K562 (cell line): ENCODE data around the gene MAP4K4. TPM values are rescaled to one million over a fixed set of nuclear protein-coding genes. Genes with fewer than 3 reads are reported as not detected.

ENCODE experiments used
- ATAC-seq: fragments of 200-7000 bp; cut with Tn5 transposase; 3 replicates; pipeline ENCODE4 v1.9.1; 2020; ENCODE audit warnings: moderate library complexity
- BruUV-seq: library from RNA; stranded (reverse); fragments of 400-500 nt; replicated peaks from 2 replicates; lab custom pipeline; 2021; lab: Mats Ljungman, UMichigan
- CTCF ChIA-PET: fragments of 300-600 bp; formaldehyde crosslinking; extraction: SDS; loops from one replicate; lab custom pipeline; 2021; ENCODE audit warnings: low intra/inter-chr PET ratio; lab: Yijun Ruan, JAX
- POLR2A ChIA-PET: fragments of 300-600, 350-650 bp; sonication (Branson Sonifier 250); formaldehyde crosslinking; extraction: SDS; loops from one replicate; lab custom pipeline; 2021; ENCODE audit warnings: antibody characterized with exemption, inconsistent platforms; lab: Yijun Ruan, JAX
- DNase-seq, 4 experiments: peaks; one replicate each; pipeline versions ENCODE4 v3.0.0 to v3.0.0-alpha.2; 2011 to 2018; ENCODE audit warnings: low spot score in 3 of 4, mixed read lengths in 3 of 4; ENCODE audit errors: extremely low read depth in 1 of 4
- FAIRE-seq: peaks from 2 replicates; lab custom pipeline; 2011; peaks lifted over from hg19 to GRCh38; lab: Jason Lieb, UNC
- H2AFZ ChIP-seq: 2 replicates; pipeline ENCODE4 v1.6.0; 2011; ENCODE audit warnings: low read depth, low read length, control low read depth, inconsistent platforms
- H3K27ac ChIP-seq: fragments of 200-600 bp; 3 replicates; pipeline ENCODE4 v1.8.0; 2011; ENCODE audit warnings: low read depth, mild to moderate bottlenecking, control low read depth, inconsistent platforms, low read length, moderate library complexity, mixed read lengths; ENCODE audit errors: extremely low read depth
- H3K27me3 ChIP-seq, 2 experiments: fragments of 300-600 bp in 1 of 2; 2 replicates in 1 of 2; 3 replicates in 1 of 2; pipeline versions ENCODE4 v1.6.0 to v1.8.0; 2011; ENCODE audit warnings: inconsistent platforms in 2 of 2, low read length in 2 of 2, mild to moderate bottlenecking in 1 of 2, mixed read lengths in 1 of 2, moderate library complexity in 1 of 2; ENCODE audit not compliant: control insufficient read depth in 2 of 2, insufficient read depth in 2 of 2
- H3K36me3 ChIP-seq: fragments of 300-600 bp; 3 replicates; pipeline ENCODE4 v1.8.0; 2011; ENCODE audit warnings: mild to moderate bottlenecking, low read length, inconsistent platforms; ENCODE audit not compliant: control insufficient read depth, insufficient read depth
- H3K4me1 ChIP-seq, 2 experiments: fragments of 200-600 bp in 1 of 2; replicated peaks in 1 of 2; 2 replicates in 1 of 2; 3 replicates in 1 of 2; pipeline versions ENCODE4 v1.5.1 to v1.8.0; 2011; ENCODE audit warnings: inconsistent platforms in 2 of 2, low read length in 2 of 2, mild to moderate bottlenecking in 1 of 2, mixed read lengths in 1 of 2, moderate library complexity in 1 of 2; ENCODE audit not compliant: control insufficient read depth in 2 of 2, insufficient read depth in 2 of 2
- H3K4me2 ChIP-seq: 2 replicates; pipeline ENCODE4 v1.6.1; 2011; ENCODE audit warnings: low read length, control low read depth, inconsistent platforms, mixed read lengths; ENCODE audit not compliant: insufficient read depth
- H3K4me3 ChIP-seq: fragments of 200-600 bp; sonication (generic), shearing (Covaris generic); 2 replicates; pipeline ENCODE4 v1.5.1; 2016; ENCODE audit warnings: control low read depth, inconsistent platforms
- H3K79me2 ChIP-seq: fragments of 200-600 bp; 3 replicates; pipeline ENCODE4 v1.8.0; 2011; ENCODE audit warnings: low read length, inconsistent platforms; ENCODE audit not compliant: control insufficient read depth, insufficient read depth
- H3K9ac ChIP-seq, 2 experiments: 2 replicates each; pipeline versions ENCODE4 v1.6.0 to v1.6.1; 2011; ENCODE audit warnings: low read depth in 2 of 2, low read length in 2 of 2, control low read depth in 1 of 2, inconsistent platforms in 1 of 2, mild to moderate bottlenecking in 1 of 2, mixed read lengths in 1 of 2; ENCODE audit not compliant: insufficient read depth in 1 of 2
- H3K9me1 ChIP-seq: one replicate; pipeline ENCODE4 v1.6.0; 2011; ENCODE audit warnings: inconsistent platforms, mild to moderate bottlenecking, low read length, moderate library complexity; ENCODE audit not compliant: control insufficient read depth, insufficient read depth
- H3K9me3 ChIP-seq: replicated peaks from 2 replicates; pipeline ENCODE4 v1.5.1; 2011; ENCODE audit warnings: low read depth, low read length, inconsistent platforms; ENCODE audit not compliant: control insufficient read depth, insufficient read depth
- H4K20me1 ChIP-seq: replicated peaks from 2 replicates; pipeline ENCODE4 v1.6.1; 2011; ENCODE audit warnings: low read length, inconsistent platforms, mixed read lengths; ENCODE audit not compliant: control insufficient read depth, insufficient read depth
- HNRNPH1 ChIP-seq: fragments of 200-400 bp; formaldehyde crosslinking; optimal IDR thresholded peaks from 2 replicates; pipeline ENCODE3; 2017; ENCODE audit warnings: low read depth, mild to moderate bottlenecking, low read length, moderate library complexity
- NFIC ChIP-seq: fragments of 450-650 bp; IDR thresholded peaks from 2 replicates; pipeline ENCODE4 v1.6.1; 2017; ENCODE audit warnings: mild to moderate bottlenecking, inconsistent platforms
- PKNOX1 ChIP-seq: fragments of 450-650 bp; IDR thresholded peaks from 2 replicates; pipeline ENCODE4 v1.6.1; 2016
- ZBTB40 ChIP-seq, 2 experiments: fragments of 450-650 bp in 1 of 2; sonication (generic) in 1 of 2; formaldehyde crosslinking in 1 of 2; IDR thresholded peaks; 2 replicates each; pipeline versions ENCODE4 v1.7.1 to v1.9.0; 2016 to 2022; ENCODE audit warnings: inconsistent platforms in 1 of 2, mild to moderate bottlenecking in 1 of 2, missing genetic modification reagents in 1 of 2
- ZKSCAN1 ChIP-seq: fragments of 150-350 bp; IDR thresholded peaks from 2 replicates; pipeline ENCODE4 v1.6.1; 2016; ENCODE audit warnings: low read depth, low read length
- ZNF253 ChIP-seq: fragments of 250-450 bp; sonication (Bioruptor Pico); conservative IDR thresholded peaks from 2 replicates; pipeline ENCODE4 v1.6.1; 2021; ENCODE audit warnings: mild to moderate bottlenecking
- ZNF79 ChIP-seq: fragments of 250-450 bp; sonication (Bioruptor Pico); IDR thresholded peaks from 2 replicates; pipeline ENCODE4 v1.4.0; 2020; ENCODE audit warnings: low read depth, mild to moderate bottlenecking, moderate library complexity
- WGBS: fragments of 100-300 bp; shearing (Covaris generic); methylation state at CpG from one replicate; pipeline ENCODE4 v1.1.6; 2016; ENCODE audit warnings: low coverage, mixed read lengths; ENCODE audit not compliant: insufficient coverage; ENCODE audit errors: missing lambda C conversion rate; 5-methylcytosine and 5-hydroxymethylcytosine counted together
- in situ Hi-C: fragments of 300-500 bp; cut with MboI; formaldehyde crosslinking; loops from 4 replicates; pipeline ENCODE4 v1.15.0; 2018; ENCODE audit warnings: inconsistent platforms, mixed read lengths
- intact Hi-C: fragments of 100-400 bp; cut with micrococcal nuclease; formaldehyde crosslinking; loops from 2 replicates; pipeline ENCODE4 v1.14.2; 2022
- polyA plus RNA-seq, 8 experiments: library from polyadenylated mRNA; depleted of rRNA in 4 of 8; stranded (reverse) in 5 of 8; unstranded in 3 of 8; fragments of >200 nt; fragmentation: Nextera tagmentation in 2 of 8; fragmentation: Illumina TruSeq in 1 of 8; extraction: Ambion mirVana in 2 of 8; extraction: Trizol in 1 of 8; gene quantifications; 2 replicates each; pipeline versions ENCODE4 v1.2.1 to v1.2.3, GENCODE V29; 2011 to 2014; ENCODE audit warnings: inconsistent platforms in 1 of 8, missing spikeins in 1 of 8
- total RNA-seq, 7 experiments: library from RNA; depleted of rRNA in 6 of 7; stranded (reverse); fragments of >200 nt in 6 of 7; fragmentation: Illumina TruSeq in 2 of 7; extraction: Trizol in 2 of 7; gene quantifications; 2 replicates each; pipeline versions ENCODE4 v1.2.1 to v1.2.3, GENCODE V29; 2011 to 2021; ENCODE audit warnings: low replicate concordance in 1 of 7
- TF ChIP-seq, protein P1 (sequence below): fragments of 450-650 bp; conservative IDR thresholded peaks from 2 replicates; pipeline ENCODE4 v1.6.1; 2016; ENCODE audit warnings: missing genetic modification characterization, low read depth, mild to moderate bottlenecking, control low read depth, missing compliant biosample characterization

The MAP4K4 gene
- total and polyA plus RNA-seq, 9 of the 15 experiments (the other 6 are each of a cell fraction or from before 2014, with no cell fraction given), result 7.6 to 76.4 (median 50.6) TPM

- TF ChIP-seq PKNOX1 (no peak), ZKSCAN1 (no peak), ZNF79 (CRISPR knock-in tag) (no peak), ZNF253 (CRISPR knock-in tag) (no peak)
- TF ChIP-seq, protein P1, sequence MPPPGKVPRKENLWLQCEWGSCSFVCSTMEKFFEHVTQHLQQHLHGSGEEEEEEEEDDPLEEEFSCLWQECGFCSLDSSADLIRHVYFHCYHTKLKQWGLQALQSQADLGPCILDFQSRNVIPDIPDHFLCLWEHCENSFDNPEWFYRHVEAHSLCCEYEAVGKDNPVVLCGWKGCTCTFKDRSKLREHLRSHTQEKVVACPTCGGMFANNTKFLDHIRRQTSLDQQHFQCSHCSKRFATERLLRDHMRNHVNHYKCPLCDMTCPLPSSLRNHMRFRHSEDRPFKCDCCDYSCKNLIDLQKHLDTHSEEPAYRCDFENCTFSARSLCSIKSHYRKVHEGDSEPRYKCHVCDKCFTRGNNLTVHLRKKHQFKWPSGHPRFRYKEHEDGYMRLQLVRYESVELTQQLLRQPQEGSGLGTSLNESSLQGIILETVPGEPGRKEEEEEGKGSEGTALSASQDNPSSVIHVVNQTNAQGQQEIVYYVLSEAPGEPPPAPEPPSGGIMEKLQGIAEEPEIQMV (tag), result no peak
- TF ChIP-seq, all 486 proteins: peak for 0
These were observed 21.0 kb downstream of the MAP4K4 start (continued) for GRCh38 chr2:101718479-101718878.

- POLR2A ChIA-PET, result interaction anchor here (1.0 to 2.6 kb wide), 2 partner anchors 20 to 22 kb away, joined by 3 to 11 read pairs; no protein-coding TSS in a partner anchor
- Histone ChIP-seq H3K27me3 (no peaks in the 10 kb centered on the region), H3K4me1 (peaks cover 3 to 4% of the 10 kb centered on the region in 2 experiments; a peak in 3 of 5 replicates)
- TF ChIP-seq NFIC (no peak), HNRNPH1 (no peak), ZBTB40 (IDR thresholded peaks at IDR 0.05) (no peak), ZBTB40 (CRISPR knock-in tag; IDR thresholded peaks at IDR 0.05) (no peak)
These were observed 21.6 kb downstream of the MAP4K4 start for GRCh38 chr2:101718993-101719571.

More at GRCh38 chr2:101718993-101719571, 21.6 kb downstream of the MAP4K4 start:
- peaks cover 77% of the 10 kb centered on the region for H3K79me2 ChIP-seq
- DNase-seq, result no peak
- H3K4me3 ChIP-seq, result no peak overlapping the region
- peaks cover 8% of the 10 kb centered on the region for H4K20me1 ChIP-seq
- CTCF ChIA-PET, result no interaction called here
- BruUV-seq, result no TSS peak
- H2AFZ ChIP-seq, result no peak overlapping the region
- no peak overlapping the region for H3K27ac ChIP-seq
- no peak overlapping the region for H3K4me2 ChIP-seq
- no peaks in the 10 kb centered on the region for H3K36me3 ChIP-seq
- no peaks in the 10 kb centered on the region for H3K9me3 ChIP-seq
- 79% methylated on average over 1 of the region's 1 CpG for WGBS
- ATAC-seq, result peak; percentile 36; the same call in 2 of the 3 replicates
- no peak for FAIRE-seq
- no peak overlapping the region for H3K9ac ChIP-seq
- in situ Hi-C loops, result no loop called here
- no peaks in the 10 kb centered on the region for H3K9me1 ChIP-seq
- intact Hi-C loops, result no loop called here
